ENCODE measurements around the gene PIEZO2. TPM values are rescaled to one million over a fixed set of nuclear protein-coding genes. Genes with fewer than 3 reads are reported as not detected.

PIEZO2 gene
- total RNA-seq, 2 donors from 2014 or later = not detected

DNA sequence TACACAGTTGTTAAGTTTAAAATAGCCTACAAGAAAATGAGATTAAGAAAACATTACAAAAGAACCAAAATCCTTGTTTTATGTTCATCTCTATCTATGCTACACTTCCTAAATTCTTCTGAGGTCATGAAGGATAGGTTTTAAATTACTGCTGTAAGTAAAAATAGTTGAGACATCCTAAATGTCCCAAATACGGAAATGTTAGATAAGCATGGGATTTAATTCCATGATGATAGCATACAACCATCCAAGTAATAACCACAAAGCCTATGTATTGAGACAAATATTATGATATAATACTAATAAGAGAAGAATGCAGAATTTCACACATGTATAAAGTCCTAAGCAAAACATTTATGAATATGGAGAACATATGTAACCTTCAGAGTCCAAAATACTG is 34.1 kb downstream of the PIEZO2 start:
- DNase-seq (no peak), ATAC-seq (replicated peaks in 1 of 2) (no peak)
- H3K4me3 Mint-ChIP-seq = no peak overlapping the region
- no peaks in the 10 kb centered on the region for H3K4me1 Mint-ChIP-seq (ENCODE audit: low read depth)
- H3K27ac Mint-ChIP-seq = no peak overlapping the region
- no peaks in the 10 kb centered on the region for H3K36me3 Mint-ChIP-seq (ENCODE audit: insufficient read depth in 2 of 2)
- no peaks in the 10 kb centered on the region for H3K9me3 Mint-ChIP-seq
- H3K27me3 Mint-ChIP-seq (ENCODE audit: low read depth) = no peaks in the 10 kb centered on the region

DNA sequence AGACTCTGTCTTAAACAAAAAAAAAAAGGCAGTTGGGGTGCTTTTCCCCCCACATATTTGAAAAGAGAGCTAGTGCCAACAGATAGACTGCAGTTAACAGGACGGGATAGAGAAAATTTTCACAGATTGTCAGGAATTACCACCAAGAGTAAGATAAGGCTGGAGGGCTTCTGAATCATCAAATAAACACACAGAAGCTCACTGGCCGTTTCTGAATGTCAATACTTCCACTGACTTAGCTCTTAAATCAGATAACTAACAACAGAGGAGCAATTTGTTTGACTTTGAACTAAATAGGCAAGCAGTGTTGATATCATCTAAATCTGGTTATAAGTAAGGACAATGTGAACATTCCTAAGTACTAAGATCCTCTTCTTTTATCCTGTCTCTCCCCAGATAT is 34.7 kb downstream of the PIEZO2 start:
- ATAC-seq (replicated peaks in 1 of 2) (no peak), DNase-seq (no peak)
- no peak overlapping the region for H3K27ac Mint-ChIP-seq
- H3K36me3 Mint-ChIP-seq (ENCODE audit: insufficient read depth in 2 of 2) = no peaks in the 10 kb centered on the region
- H3K4me3 Mint-ChIP-seq = no peak overlapping the region
- no peaks in the 10 kb centered on the region for H3K9me3 Mint-ChIP-seq
- no peaks in the 10 kb centered on the region for H3K4me1 Mint-ChIP-seq (ENCODE audit: low read depth)
- H3K27me3 Mint-ChIP-seq (ENCODE audit: low read depth) = no peaks in the 10 kb centered on the region

DNA sequence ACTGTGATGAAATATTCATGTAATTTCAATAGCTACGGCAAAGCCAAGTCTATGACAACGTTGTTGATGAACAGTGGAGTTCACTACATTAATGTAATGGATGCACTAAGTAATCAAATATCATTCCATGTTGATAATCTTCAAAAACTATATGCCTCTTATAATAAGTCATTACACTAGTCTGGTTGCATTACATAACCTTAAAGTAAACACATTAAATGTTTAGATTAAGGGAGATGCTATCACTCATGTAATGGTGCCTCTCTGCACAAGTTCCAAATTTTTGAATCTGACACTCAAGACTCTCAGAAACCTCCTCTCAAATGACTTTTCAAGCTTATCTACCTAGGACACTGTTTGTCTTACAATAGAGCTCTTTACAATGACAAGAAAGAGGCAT is 35.4 kb downstream of the PIEZO2 start:
- H3K27me3 Mint-ChIP-seq (ENCODE audit: low read depth) = no peaks in the 10 kb centered on the region
- H3K36me3 Mint-ChIP-seq (ENCODE audit: insufficient read depth in 2 of 2) = no peaks in the 10 kb centered on the region
- H3K9me3 Mint-ChIP-seq = no peaks in the 10 kb centered on the region
- H3K27ac Mint-ChIP-seq = no peak overlapping the region
- H3K4me1 Mint-ChIP-seq (ENCODE audit: low read depth) = no peaks in the 10 kb centered on the region
- DNase-seq (no peak), ATAC-seq (replicated peaks in 1 of 2) (no peak)
- H3K4me3 Mint-ChIP-seq = no peak overlapping the region

DNA sequence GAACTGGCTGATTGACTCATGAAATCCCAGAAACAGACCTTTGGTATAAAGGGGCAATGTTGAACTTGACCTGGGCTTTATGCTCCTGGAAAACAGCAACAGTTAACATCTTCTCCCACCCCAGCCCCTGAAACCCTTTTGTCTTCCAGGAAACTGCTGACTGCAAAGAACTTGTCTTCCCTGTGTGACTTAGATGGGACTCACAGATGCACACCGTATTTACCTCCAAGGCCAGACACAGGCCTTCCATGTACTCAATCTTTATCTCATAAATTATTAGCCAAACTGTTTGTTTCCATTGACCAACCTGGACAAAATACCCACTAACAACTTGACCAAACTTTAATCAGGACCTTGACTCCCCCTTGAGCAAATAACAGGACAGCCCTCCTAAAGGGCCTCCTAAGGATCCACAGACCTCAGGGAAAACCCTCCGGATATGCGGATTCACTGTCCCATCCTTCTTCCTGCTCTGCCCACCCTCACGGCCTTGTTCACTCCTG is 36.3 kb downstream of the PIEZO2 start:
- Mint-ChIP-seq H3K36me3 (ENCODE audit: insufficient read depth in 2 of 2) (no peaks in the 10 kb centered on the region), H3K4me1 (ENCODE audit: low read depth) (no peaks in the 10 kb centered on the region), H3K27me3 (ENCODE audit: low read depth) (no peaks in the 10 kb centered on the region), H3K27ac (no peak overlapping the region), H3K9me3 (no peaks in the 10 kb centered on the region), H3K4me3 (no peak overlapping the region)
- no peak for ATAC-seq (replicated peaks in 1 of 2)
- no peak for DNase-seq

DNA sequence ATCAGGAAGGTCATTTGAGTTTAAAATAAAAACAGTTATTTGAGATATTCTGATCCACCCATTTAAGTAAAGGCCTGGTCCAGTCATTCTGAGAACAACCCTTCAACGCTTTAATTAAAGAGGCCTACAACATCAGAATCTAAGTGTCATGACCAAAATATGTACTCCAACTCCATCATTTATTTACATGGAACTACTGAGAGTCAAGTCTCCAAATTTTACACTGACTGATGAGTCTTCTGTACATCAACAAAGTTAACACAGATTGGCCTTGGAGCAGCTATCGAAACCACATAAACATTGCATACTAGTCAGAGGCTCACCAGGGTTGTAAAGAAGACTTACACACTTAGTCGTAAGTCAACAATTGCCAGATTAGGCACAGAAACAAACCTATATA is 37.1 kb downstream of the PIEZO2 start:
- H3K4me3 Mint-ChIP-seq = no peak overlapping the region
- no peaks in the 10 kb centered on the region for H3K4me1 Mint-ChIP-seq (ENCODE audit: low read depth)
- DNase-seq (no peak), ATAC-seq (replicated peaks in 1 of 2) (no peak)
- H3K9me3 Mint-ChIP-seq = no peaks in the 10 kb centered on the region
- H3K27me3 Mint-ChIP-seq (ENCODE audit: low read depth) = no peaks in the 10 kb centered on the region
- no peak overlapping the region for H3K27ac Mint-ChIP-seq
- H3K36me3 Mint-ChIP-seq (ENCODE audit: insufficient read depth in 2 of 2) = no peaks in the 10 kb centered on the region

DNA sequence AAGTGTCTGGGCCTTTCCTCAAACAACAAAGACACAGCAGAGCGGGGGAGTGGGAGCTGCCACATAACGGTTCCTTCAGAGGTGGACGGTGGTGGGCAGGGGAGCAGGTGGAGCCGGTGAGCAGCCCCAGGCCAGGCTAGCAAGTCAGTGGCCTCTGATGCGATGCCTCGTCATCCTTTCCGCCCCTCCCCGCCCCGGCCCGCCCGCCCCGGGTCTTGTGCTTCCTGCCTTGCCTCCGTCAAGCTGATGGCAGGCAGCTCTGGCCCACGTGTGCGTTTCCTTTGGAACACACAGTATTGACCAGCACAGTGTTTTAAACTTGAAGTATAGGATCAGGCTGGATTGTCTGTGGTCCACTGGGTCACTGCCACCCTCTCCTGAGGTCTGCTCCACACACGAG is 38.9 kb downstream of the PIEZO2 start:
- no peak overlapping the region for H3K27ac Mint-ChIP-seq
- DNase-seq = no peak
- H3K27me3 Mint-ChIP-seq (ENCODE audit: low read depth) = no peaks in the 10 kb centered on the region
- H3K36me3 Mint-ChIP-seq (ENCODE audit: insufficient read depth in 2 of 2) = no peaks in the 10 kb centered on the region
- ATAC-seq (replicated peaks in 1 of 2) = no peak
- H3K4me1 Mint-ChIP-seq (ENCODE audit: low read depth) = no peaks in the 10 kb centered on the region
- no peaks in the 10 kb centered on the region for H3K9me3 Mint-ChIP-seq
- H3K4me3 Mint-ChIP-seq = no peak overlapping the region

DNA sequence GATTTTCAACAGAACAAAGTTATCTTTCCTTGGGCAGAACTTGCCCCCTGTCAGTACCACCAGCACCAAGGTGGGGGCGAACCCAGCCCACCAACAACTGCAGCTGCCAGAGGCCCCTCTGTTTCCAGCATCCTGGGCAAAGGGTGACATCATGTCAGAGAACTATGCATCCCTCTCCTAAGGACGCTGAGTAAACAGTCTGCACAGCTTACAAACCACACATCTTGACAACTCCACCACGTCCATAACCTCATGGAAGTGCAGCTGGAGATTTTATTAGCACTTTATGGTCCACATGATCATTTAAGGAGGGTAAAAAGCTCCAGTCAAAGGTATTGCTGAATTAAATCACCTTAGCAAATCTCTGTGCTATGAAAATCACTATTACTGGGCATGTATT is 40.4 kb downstream of the PIEZO2 start:
- no peaks in the 10 kb centered on the region for H3K36me3 Mint-ChIP-seq (ENCODE audit: insufficient read depth in 2 of 2)
- no peak for ATAC-seq (replicated peaks in 1 of 2)
- no peak overlapping the region for H3K27ac Mint-ChIP-seq
- no peaks in the 10 kb centered on the region for H3K27me3 Mint-ChIP-seq (ENCODE audit: low read depth)
- no peaks in the 10 kb centered on the region for H3K4me1 Mint-ChIP-seq (ENCODE audit: low read depth)
- no peak overlapping the region for H3K4me3 Mint-ChIP-seq
- no peaks in the 10 kb centered on the region for H3K9me3 Mint-ChIP-seq
- no peak for DNase-seq

DNA sequence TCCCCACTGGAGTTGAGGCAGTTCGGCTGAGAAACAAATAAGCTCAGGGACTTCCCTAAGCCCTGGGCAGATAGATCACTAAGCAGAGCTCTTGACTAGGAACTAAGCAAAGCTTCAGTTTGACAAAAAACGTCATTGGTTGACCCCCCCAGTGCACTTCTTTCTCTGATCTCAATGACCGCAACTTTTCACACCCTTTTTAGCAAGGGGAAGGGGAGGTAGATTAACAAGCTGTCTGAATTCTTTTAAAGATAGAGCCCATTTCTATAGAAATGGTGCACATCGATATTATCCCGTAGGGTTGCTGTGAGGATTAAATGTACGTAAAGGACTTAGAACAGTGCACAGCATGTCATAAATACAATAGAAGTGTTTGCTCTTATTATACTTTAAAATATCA is 42.5 kb downstream of the PIEZO2 start:
- Mint-ChIP-seq H3K36me3 (ENCODE audit: insufficient read depth in 2 of 2) (no peaks in the 10 kb centered on the region), H3K9me3 (no peaks in the 10 kb centered on the region), H3K4me3 (no peak overlapping the region), H3K27me3 (ENCODE audit: low read depth) (no peaks in the 10 kb centered on the region), H3K27ac (no peak overlapping the region), H3K4me1 (ENCODE audit: low read depth) (no peaks in the 10 kb centered on the region)
- DNase-seq (no peak), ATAC-seq (replicated peaks in 1 of 2) (no peak)

DNA sequence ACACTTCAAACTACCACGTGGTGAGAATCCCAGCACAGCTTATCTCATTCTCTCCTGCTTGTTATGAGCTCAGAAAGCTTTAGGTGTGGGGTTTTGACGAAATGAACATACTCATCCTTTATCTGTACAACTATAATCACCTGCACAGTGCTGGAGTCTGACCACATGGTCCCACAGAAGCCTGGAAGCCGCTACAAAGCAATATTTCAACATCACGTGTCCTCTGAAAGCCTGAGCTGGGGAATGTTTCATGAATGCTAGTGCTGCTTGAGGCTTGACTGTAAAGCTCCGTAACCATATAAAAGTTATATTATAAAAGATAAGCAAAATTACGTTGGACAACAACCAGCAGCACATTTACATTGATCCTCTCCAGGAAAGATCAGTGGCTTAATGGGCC is 43.9 kb downstream of the PIEZO2 start:
- Mint-ChIP-seq H3K4me1 (ENCODE audit: low read depth) (no peaks in the 10 kb centered on the region), H3K36me3 (ENCODE audit: insufficient read depth in 2 of 2) (no peaks in the 10 kb centered on the region), H3K27me3 (ENCODE audit: low read depth) (no peaks in the 10 kb centered on the region), H3K9me3 (no peaks in the 10 kb centered on the region), H3K4me3 (no peak overlapping the region), H3K27ac (no peak overlapping the region)
- ATAC-seq (replicated peaks in 1 of 2) (no peak), DNase-seq (no peak)

DNA sequence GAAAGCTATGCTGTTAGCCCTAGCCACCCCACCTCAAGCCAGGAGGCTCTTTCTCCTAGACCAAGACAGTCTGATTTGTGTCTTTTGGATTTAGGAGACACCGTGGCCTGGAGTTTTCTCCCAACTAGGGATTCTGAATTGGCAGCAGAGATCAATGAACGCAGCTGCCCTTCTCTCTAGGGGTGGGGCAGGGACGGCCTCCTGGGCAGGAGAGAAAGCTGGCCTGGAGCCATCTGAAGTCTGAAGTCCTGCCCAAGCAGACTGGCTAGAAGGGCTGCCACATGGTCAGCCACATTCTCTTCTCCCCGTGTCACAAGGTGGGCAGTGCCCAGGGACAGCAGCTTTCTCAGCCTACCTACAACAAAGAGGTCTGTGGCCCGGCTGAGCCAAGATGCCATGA is 45.1 kb downstream of the PIEZO2 start:
- Mint-ChIP-seq H3K27ac (no peak overlapping the region), H3K4me3 (no peak overlapping the region), H3K4me1 (ENCODE audit: low read depth) (no peaks in the 10 kb centered on the region), H3K9me3 (no peaks in the 10 kb centered on the region), H3K36me3 (ENCODE audit: insufficient read depth in 2 of 2) (no peaks in the 10 kb centered on the region), H3K27me3 (ENCODE audit: low read depth) (no peaks in the 10 kb centered on the region)
- no peak for DNase-seq
- ATAC-seq (replicated peaks in 1 of 2) = no peak

DNA sequence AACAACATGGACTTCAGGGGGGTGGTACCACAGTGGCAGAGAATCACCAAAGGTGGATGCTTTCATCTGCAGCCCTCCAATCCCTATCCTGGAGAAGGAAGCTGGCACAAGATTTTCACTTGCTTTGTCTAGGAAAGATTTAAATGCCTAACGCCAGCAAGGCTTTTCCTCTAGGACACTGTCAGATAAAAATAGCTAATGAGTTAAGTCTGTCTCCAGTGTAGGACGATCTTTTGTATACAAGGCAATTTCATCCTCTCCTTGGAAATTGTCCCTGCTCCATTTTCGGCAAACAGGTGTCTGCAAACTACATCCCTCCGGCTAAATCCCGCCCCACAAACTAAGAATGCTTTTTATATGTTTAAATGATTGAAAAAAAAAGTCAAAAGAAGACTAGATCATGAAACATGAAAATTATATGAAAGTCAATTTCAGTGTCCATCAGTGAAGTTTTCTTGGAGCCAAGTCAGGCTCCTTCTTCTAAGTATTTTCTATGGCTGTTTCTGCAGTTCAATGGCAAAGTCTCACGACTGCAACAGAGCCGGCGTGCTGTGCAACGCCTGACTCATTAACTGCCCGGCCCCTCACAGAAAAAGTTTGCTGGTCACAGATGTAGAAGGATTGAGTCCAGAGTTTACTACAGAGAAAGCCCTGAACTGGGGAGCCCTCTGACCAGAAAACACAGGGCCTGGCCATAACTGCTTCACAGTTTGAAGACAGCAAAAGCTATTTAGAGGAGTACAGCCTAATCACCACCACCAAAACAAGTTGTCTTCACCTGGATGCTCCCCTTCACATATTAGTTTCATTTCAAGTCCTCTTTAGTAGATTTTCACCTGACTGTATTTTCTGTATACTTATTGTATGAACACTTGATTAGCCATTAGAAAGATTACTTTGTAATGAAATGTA is 52.3 kb downstream of the PIEZO2 start:
- H3K36me3 Mint-ChIP-seq (ENCODE audit: insufficient read depth in 2 of 2) = no peaks in the 10 kb centered on the region
- H3K27ac Mint-ChIP-seq = no peak overlapping the region
- no peak for DNase-seq
- H3K4me3 Mint-ChIP-seq = no peak overlapping the region
- no peaks in the 10 kb centered on the region for H3K4me1 Mint-ChIP-seq (ENCODE audit: low read depth)
- no peak for ATAC-seq (replicated peaks in 1 of 2)
- H3K9me3 Mint-ChIP-seq = no peaks in the 10 kb centered on the region
- no peaks in the 10 kb centered on the region for H3K27me3 Mint-ChIP-seq (ENCODE audit: low read depth)

DNA sequence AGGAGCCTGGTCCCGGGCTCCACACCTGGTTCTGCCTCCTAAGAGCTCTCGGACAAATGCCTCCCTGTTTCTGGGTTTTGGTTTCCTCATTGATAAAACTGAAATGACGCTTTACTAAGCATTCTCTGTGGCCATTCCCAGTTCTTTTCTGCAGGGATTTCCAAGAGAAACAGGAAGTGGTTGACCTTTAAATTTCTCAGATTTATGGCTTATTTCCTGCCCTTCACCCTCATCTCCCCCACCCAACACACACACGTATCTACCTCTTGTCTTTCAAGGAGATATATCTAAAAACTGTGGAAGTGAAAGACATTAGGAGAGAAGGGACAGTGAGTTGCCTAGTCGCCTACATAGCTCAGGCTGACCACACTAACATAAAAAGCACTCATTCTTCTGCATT is 53.0 kb downstream of the PIEZO2 start:
- DNase-seq (no peak), ATAC-seq (replicated peaks in 1 of 2) (no peak)
- H3K4me1 Mint-ChIP-seq (ENCODE audit: low read depth) = no peaks in the 10 kb centered on the region
- H3K36me3 Mint-ChIP-seq (ENCODE audit: insufficient read depth in 2 of 2) = no peaks in the 10 kb centered on the region
- no peak overlapping the region for H3K4me3 Mint-ChIP-seq
- no peaks in the 10 kb centered on the region for H3K27me3 Mint-ChIP-seq (ENCODE audit: low read depth)
- H3K27ac Mint-ChIP-seq = no peak overlapping the region
- no peaks in the 10 kb centered on the region for H3K9me3 Mint-ChIP-seq

DNA sequence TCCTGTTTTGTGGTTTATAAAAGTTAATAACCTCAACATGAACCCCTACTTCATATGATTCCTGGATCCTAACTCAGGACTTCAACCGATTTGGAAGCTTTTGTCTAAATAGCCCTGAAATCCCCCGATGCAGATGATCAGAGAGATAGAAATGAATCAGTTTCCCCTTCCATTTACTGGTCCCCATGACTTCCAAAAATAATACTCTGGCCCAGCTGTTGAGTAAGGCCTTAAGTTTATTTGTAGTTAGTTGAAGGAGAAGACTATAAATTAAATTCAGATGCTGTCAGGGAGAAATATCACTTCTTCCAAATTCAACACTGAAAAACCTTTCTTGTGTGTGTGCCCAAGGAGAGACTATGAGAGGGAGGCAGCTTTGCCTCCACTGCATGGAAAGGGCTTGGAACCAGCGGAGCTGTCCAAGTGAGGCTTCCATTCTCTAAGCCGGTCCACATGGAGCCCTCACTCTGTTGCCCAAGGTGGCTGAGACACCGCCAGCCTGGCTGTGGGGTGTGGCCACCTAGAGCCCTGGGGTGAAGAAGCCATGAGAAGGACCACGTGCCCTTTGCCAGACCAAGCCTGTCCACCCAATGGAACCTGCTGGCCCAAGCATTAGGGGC is 53.6 kb downstream of the PIEZO2 start:
- ATAC-seq (replicated peaks in 1 of 2) = no peak
- DNase-seq = no peak
- Mint-ChIP-seq H3K27me3 (ENCODE audit: low read depth) (no peaks in the 10 kb centered on the region), H3K4me1 (ENCODE audit: low read depth) (no peaks in the 10 kb centered on the region), H3K9me3 (no peaks in the 10 kb centered on the region), H3K27ac (no peak overlapping the region), H3K36me3 (ENCODE audit: insufficient read depth in 2 of 2) (no peaks in the 10 kb centered on the region), H3K4me3 (no peak overlapping the region)

DNA sequence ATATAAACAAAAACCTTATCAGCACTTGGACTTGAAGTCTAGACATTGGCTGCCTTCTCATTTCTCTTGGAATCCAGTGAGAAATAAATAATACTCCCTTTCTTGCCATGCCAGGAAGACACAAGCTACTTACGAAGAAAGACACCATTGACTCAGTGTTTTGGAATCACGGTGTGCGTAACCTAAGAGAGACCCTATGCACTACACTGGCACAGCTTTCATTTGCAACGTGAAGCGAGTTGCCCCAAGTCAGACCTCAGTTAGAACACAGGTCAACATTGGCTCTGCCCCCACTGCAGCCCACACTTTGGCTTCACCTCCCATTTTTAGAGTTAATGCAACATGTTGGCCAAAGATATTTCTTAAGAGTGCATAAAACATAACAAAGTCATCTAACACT is 54.2 kb downstream of the PIEZO2 start:
- H3K4me3 Mint-ChIP-seq = no peak overlapping the region
- no peaks in the 10 kb centered on the region for H3K9me3 Mint-ChIP-seq
- H3K27ac Mint-ChIP-seq = no peak overlapping the region
- no peaks in the 10 kb centered on the region for H3K36me3 Mint-ChIP-seq (ENCODE audit: insufficient read depth in 2 of 2)
- no peak for ATAC-seq (replicated peaks in 1 of 2)
- DNase-seq = no peak
- no peaks in the 10 kb centered on the region for H3K27me3 Mint-ChIP-seq (ENCODE audit: low read depth)
- H3K4me1 Mint-ChIP-seq (ENCODE audit: low read depth) = no peaks in the 10 kb centered on the region
